Measurements from ENCODE around the gene PRKD3. TPM values are rescaled to one million over a fixed set of nuclear protein-coding genes. Genes with fewer than 3 reads are reported as not detected.

PRKD3 gene
- total and polyA plus RNA-seq, 2 donors (not counting 3 experiments of a cell fraction or from before 2014, with no cell fraction given) = 14.9 to 47.3 TPM

DNA sequence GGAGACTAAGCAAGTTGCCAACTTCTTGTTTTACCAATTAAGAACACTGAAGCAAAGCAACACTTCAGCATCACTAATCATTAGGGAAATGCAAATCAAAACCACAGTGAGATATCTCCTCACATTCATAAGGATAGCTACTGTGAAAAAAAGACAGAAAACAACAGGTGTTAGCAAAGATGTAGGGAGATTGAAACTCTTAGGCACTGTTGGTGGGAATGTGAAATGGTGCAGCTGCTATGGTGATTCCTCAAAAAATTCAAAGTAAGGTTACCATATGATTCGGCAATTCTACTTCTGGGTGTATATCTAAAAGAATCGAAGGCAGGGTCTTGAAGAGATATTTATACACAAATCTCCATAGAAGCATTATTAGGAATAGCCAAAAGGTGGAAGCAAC is 8.6 kb upstream of the PRKD3 start:
- intact Hi-C loops (cut with micrococcal nuclease) = no loop called here
- H2AFZ ChIP-seq (ENCODE audit: low read depth, low read length) = no peak overlapping the region
- ChIA-PET CTCF (no interaction called here), POLR2A (no interaction called here)
- DNase-seq (ENCODE audit: low read depth, low spot score) (no peak), FAIRE-seq (no peak)
- H3K4me2 ChIP-seq (ENCODE audit: insufficient read depth, low read length) = no peak overlapping the region
- no peaks in the 10 kb centered on the region for H3K36me3 ChIP-seq (ENCODE audit: control insufficient read depth in 2 of 2, extremely low read depth in 1 of 2, insufficient read depth in 2 of 2, low read length in 2 of 2)
- no TSS peak for BruUV-seq (replicated peaks)
- no peaks in the 10 kb centered on the region for H3K4me1 ChIP-seq (ENCODE audit: control insufficient read depth, extremely low read depth, insufficient read depth, low read length)
- H3K9ac ChIP-seq (replicated peaks; ENCODE audit: extremely low read depth, insufficient read depth, low read length) = no peak overlapping the region
- TF ChIP-seq POLR2A (IDR thresholded peaks at IDR 0.05; ENCODE audit: low read depth, low read length) = no peak
- TF ChIP-seq, protein P1, sequence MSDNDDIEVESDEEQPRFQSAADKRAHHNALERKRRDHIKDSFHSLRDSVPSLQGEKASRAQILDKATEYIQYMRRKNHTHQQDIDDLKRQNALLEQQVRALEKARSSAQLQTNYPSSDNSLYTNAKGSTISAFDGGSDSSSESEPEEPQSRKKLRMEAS (IDR thresholded peaks at IDR 0.05; ENCODE audit: insufficient read depth, insufficient read length) = no peak
- no peak for TF ChIP-seq GATA2 (IDR thresholded peaks at IDR 0.05; ENCODE audit: insufficient read depth, insufficient read length, low read depth, low read length)
- TF ChIP-seq, protein P2, sequence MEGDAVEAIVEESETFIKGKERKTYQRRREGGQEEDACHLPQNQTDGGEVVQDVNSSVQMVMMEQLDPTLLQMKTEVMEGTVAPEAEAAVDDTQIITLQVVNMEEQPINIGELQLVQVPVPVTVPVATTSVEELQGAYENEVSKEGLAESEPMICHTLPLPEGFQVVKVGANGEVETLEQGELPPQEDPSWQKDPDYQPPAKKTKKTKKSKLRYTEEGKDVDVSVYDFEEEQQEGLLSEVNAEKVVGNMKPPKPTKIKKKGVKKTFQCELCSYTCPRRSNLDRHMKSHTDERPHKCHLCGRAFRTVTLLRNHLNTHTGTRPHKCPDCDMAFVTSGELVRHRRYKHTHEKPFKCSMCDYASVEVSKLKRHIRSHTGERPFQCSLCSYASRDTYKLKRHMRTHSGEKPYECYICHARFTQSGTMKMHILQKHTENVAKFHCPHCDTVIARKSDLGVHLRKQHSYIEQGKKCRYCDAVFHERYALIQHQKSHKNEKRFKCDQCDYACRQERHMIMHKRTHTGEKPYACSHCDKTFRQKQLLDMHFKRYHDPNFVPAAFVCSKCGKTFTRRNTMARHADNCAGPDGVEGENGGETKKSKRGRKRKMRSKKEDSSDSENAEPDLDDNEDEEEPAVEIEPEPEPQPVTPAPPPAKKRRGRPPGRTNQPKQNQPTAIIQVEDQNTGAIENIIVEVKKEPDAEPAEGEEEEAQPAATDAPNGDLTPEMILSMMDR (IDR thresholded peaks at IDR 0.05; ENCODE audit: extremely low read depth in 1 of 2, insufficient read depth in 1 of 2, low read depth in 1 of 2, low read length in 2 of 2) = no peak
- TF ChIP-seq JUN (IDR thresholded peaks at IDR 0.05; ENCODE audit: borderline replicate concordance, insufficient read depth, insufficient read length, low read depth) = no peak
- TF ChIP-seq MYC (IDR thresholded peaks at IDR 0.05; ENCODE audit: low read depth, low read length) = no peak
- TF ChIP-seq FOS (IDR thresholded peaks at IDR 0.05; ENCODE audit: borderline replicate concordance, insufficient read depth, low read length) = no peak
- no peak for TF ChIP-seq POLR2AphosphoS5 (IDR thresholded peaks at IDR 0.05; ENCODE audit: insufficient read depth, low read depth, low read length)
- no peak for TF ChIP-seq EZH2 (IDR thresholded peaks at IDR 0.05; ENCODE audit: borderline replicate concordance, low read depth, low read length, severe bottlenecking)
- H3K9me3 ChIP-seq (replicated peaks; ENCODE audit: control insufficient read depth, insufficient read depth, low read length) = no peaks in the 10 kb centered on the region
- dilution Hi-C loops (cut with MboI; ENCODE audit: extremely low pct_ligation_motif_present, low sequenced_read_pairs) = no loop called here
- no peaks in the 10 kb centered on the region for H3K9me1 ChIP-seq (replicated peaks; ENCODE audit: control insufficient read depth, extremely low read depth, insufficient read depth, low read length)
- no peak overlapping the region for H3K27ac ChIP-seq (ENCODE audit: insufficient read depth, low read depth, low read length)
- no peaks in the 10 kb centered on the region for H3K79me2 ChIP-seq (ENCODE audit: control insufficient read depth, insufficient read depth, low read length)
- H3K4me3 ChIP-seq (replicated peaks in 1 of 3; ENCODE audit: insufficient read depth in 1 of 3, low read depth in 1 of 3, low read length in 3 of 3) = no peak overlapping the region
- no peaks in the 10 kb centered on the region for H3K27me3 ChIP-seq (ENCODE audit: control insufficient read depth in 2 of 2, insufficient read depth in 2 of 2, low read length in 2 of 2)
- no peaks in the 10 kb centered on the region for H4K20me1 ChIP-seq (replicated peaks; ENCODE audit: control insufficient read depth, extremely low read depth, insufficient read depth, low read length)
